DLD1 (cell line): ENCODE data around the gene KRT32.

Source experiments
- in situ Hi-C: cut with HindIII; loops from 2 replicates; pipeline ENCODE4 v1.10.0; 2017; ENCODE audit warnings: low sequenced_read_pairs

KRT32 gene

DNA sequence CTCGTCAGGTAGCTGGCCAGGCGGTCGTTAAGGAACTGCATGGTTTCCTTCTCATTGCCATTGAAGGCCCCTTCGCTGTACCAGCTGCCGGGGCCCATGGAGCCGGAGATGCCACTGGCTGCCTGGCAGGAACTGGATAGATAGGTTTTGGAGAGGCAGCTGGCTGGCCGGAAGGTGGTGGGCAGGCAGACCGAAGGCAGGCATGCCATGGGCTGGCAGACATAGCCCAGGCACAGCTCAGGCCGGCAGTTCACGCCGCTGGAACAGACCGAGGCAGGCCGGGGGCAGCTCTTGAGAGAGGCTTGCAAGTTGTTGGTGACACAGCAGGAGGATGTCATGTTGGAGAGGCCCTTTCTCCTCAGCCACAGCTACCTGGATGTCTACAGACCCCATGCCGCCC is at the start of gene KRT32:
Gene KRT32, minus strand, starts transcription at position 399 of the 400 bp plus-strand sequence. Its CDS starts 61 bp downstream, at position 338.
- in situ Hi-C loops: no loop called here

GRCh38 chr17:41516830-41517283 is 49.7 kb upstream of the KRT32 start:
- in situ Hi-C loops: no loop called here

DNA sequence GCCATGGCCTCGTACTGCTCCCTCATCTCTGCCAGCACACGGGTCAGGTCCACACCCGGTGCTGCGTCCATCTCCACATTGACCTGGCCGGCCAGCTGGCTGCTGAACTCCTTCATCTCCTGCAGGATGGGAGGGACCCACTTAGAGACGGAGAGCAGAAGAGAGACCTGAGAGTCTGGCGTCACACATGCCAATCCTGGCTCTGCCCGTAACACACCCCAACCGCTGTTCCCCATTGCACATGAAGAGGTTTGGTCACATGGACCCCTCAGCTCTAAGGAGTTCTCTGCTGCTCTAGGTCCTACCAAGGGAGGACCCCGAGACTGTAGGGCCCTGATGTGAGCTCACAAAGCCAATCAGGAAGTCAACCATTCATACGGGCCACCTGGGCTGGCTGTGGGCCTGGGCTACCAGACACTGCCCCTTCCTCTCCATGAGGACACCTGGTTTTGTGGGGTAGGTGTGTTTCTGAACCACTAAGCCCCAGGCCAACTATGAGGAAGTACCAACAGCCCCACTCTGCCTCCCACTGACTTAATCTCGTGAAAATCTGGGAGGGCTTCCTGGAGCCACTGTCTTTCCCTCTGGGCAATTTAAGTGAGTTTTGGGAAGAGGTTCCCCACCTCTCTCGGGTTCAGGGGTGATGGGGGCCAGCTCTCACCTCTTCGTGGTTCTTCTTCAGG is 49.1 kb upstream of the KRT32 start:
- in situ Hi-C loops: no loop called here

DNA sequence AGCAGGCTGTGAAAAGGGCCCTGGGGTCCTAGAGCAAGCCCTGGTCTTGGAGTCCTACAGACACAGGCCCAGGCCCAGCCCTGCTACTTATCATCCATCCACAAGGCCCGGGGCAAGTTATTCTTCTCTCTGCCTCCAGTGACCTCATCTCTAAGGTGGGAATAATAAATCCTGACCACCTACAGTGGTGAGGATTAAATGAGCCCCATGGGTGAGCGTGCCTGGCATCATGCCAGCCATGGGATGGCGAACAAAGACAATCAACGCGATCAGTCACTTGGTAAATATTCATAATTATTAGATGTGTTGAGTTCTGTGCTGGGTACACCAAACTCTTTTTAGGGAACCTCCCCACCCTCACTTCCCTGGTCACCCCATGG is 46.0 kb upstream of the KRT32 start:
- in situ Hi-C loops: no loop called here

- in situ Hi-C loops: no loop called here
Measured at GRCh38 chr17:41512546-41513167, 45.5 kb upstream of the KRT32 start.

DNA sequence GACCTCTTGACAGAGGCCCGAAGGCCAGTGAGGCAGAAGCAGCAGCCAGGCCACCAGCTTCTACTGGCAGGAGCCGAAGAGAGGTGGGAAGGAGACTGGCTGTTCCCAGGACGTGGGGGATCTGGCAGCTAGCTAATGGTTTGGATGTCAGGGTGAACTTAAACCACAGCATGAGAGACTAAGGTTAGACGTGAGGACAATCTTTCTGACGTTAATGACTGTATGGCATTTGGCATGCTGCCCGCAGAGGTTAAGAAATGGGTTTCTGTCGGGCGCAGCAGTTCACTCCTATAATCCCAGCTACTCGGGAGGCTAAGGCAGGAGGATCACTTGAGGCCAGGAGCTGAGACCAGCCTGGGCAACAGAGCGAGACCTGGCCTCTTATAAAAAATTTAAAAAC is 44.5 kb upstream of the KRT32 start:
- in situ Hi-C loops: no loop called here

- in situ Hi-C loops: no loop called here
Measured at GRCh38 chr17:41511116-41511515, 43.9 kb upstream of the KRT32 start.

GRCh38 chr17:41510251-41511065 is 43.3 kb upstream of the KRT32 start:
- in situ Hi-C loops: no loop called here

- in situ Hi-C loops: no loop called here
Measured at GRCh38 chr17:41507315-41507880, 40.2 kb upstream of the KRT32 start.

DNA sequence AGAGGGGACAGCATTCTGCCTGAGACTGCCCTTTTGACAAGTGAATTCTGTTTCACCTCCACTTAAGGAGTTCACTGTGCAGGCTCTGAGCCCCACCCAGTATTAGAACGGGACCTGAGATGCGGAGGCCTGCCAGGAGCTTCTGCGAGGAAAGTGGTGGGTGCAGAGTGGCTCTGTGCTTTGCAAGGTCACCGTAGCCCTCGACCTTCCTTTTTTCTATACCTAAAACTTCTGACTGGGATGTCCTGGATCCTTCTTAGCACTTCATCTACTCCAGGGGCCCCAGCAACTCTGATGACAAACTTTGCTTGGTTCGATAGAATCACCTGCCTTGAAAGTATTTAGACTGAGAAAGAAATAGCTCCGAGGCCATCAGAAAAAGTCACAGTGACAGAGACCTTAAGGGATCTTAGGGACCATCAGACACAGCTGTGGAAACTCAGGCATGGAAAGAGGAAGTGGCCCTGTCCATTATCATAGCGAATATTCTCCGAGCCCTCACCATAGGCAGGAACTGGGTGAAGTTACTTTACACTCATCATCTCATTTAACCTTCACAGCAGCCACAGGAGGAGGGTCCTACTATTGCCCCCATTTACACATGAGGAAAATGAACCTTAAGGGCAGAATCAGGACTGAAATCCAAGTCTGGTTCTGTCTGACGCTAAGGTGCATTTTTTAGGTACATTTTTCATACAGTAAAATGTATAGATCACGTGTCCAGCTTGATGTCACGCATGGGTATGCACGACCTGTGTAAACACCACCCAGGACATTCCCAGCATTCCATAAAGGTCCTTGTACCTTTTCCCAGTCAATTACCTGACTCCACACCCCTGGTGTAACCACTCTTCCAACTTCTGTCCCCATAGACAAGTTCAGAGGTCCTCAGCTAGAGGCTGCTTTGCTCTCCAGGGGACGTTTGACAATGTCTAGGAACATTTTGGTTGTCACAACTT is 38.9 kb upstream of the KRT32 start:
- in situ Hi-C loops: no loop called here

GRCh38 chr17:41505007-41505808 is 38.0 kb upstream of the KRT32 start, which contains the start of gene KRT13:
Gene KRT13, minus strand, starts transcription at chr17:41505612. Its CDS starts 62 bp downstream, at chr17:41505550.
- in situ Hi-C loops: no loop called here

- in situ Hi-C loops: no loop called here
Measured at GRCh38 chr17:41504246-41504977, 37.2 kb upstream of the KRT32 start.

DNA sequence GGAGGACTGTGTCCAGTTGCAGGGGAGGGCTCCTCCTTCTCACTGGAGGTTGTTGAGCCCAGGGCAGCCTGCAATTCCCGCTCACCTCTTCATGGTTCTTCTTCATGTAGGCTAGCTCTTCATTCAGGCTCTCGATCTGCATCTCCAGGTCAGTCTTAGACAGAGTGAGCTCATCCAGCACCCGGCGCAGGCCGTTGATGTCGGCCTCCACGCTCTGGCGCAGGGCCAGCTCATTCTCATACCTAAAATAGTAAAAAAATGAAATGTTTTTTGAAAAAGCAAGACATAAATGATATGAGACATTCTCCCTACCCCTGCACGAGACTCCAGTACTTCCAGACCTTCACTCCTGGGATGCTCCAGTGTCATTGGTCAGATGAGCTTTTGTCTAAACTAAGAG is 36.0 kb upstream of the KRT32 start:
- in situ Hi-C loops: no loop called here

- in situ Hi-C loops: no loop called here
Measured at GRCh38 chr17:41500131-41500911, 33.1 kb upstream of the KRT32 start.

DNA sequence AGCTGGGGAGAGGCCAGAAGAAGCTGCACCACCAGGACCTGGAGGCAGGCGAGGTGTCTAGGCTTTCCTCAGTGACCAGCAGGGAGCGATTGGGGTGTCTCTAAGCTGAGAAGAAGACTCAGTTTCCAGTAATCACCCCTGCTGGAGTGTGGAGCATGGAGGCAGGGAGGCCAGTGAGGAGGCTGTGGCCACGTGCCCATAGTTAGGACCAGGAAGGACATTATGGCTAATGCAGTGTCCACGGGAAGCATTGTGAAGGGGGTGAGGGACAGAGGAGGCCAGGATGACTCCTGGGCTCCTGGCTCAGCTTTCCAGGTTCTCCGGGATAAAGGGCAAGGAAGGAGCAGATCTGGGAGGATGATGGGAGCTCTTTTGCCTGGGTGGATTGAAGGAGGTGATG is 32.5 kb upstream of the KRT32 start:
- in situ Hi-C loops: no loop called here

- in situ Hi-C loops: no loop called here
Measured at GRCh38 chr17:41498276-41498675, 31.1 kb upstream of the KRT32 start.

DNA sequence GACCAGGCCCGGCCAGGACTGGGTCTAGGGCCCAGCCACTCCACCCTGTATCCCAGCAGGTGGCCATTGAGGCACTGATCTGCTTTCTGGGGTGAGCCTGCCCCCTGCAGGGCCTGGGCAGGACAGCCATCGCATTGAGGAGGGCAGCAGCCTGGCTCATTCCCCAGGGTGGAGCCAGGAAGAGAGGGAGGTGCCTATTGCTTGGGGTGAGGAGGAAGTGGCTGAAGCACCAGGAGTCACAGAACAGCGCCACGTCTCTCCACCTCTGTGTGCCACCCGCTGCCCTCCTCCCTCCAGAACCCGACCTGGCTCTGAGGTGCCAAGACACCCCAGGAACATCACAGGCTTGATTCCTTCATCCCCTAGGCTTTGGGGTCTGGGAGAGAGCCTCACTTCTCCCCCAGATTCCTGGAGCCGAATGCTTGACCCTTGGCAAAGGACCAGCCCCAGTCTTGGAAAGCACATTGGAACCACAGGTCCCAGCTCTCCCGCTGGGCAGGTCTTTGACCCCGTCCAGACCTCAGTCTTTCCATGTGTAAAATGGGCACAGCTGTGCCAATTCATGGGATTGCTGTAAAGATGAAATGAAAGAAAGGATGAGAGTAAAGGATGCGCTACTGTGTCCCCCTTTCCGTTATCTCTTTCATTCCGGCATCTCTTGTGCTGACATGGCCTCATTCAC is 29.8 kb upstream of the KRT32 start:
- in situ Hi-C loops: no loop called here
